K562 (cell line): ENCODE results near the gene NTN1. TPM values are rescaled to one million over a fixed set of nuclear protein-coding genes. Genes with fewer than 3 reads are reported as not detected.

ENCODE experiments used
- ATAC-seq: fragments of 200-7000 bp; cut with Tn5 transposase; 3 replicates; pipeline ENCODE4 v1.9.1; 2020; ENCODE audit warnings: moderate library complexity
- BruUV-seq: library from RNA; stranded (reverse); fragments of 400-500 nt; replicated peaks from 2 replicates; lab custom pipeline; 2021; lab: Mats Ljungman, UMichigan
- CTCF ChIA-PET: fragments of 300-600 bp; formaldehyde crosslinking; extraction: SDS; loops from one replicate; lab custom pipeline; 2021; ENCODE audit warnings: low intra/inter-chr PET ratio; lab: Yijun Ruan, JAX
- POLR2A ChIA-PET: fragments of 300-600, 350-650 bp; sonication (Branson Sonifier 250); formaldehyde crosslinking; extraction: SDS; loops from one replicate; lab custom pipeline; 2021; ENCODE audit warnings: antibody characterized with exemption, inconsistent platforms; lab: Yijun Ruan, JAX
- DNase-seq, 4 experiments: peaks; one replicate each; pipeline versions ENCODE4 v3.0.0 to v3.0.0-alpha.2; 2011 to 2018; ENCODE audit warnings: low spot score in 3 of 4, mixed read lengths in 3 of 4; ENCODE audit errors: extremely low read depth in 1 of 4
- FAIRE-seq: peaks from 2 replicates; lab custom pipeline; 2011; peaks lifted over from hg19 to GRCh38; lab: Jason Lieb, UNC
- H2AFZ ChIP-seq: 2 replicates; pipeline ENCODE4 v1.6.0; 2011; ENCODE audit warnings: low read depth, low read length, control low read depth, inconsistent platforms
- H3K27ac ChIP-seq: fragments of 200-600 bp; 3 replicates; pipeline ENCODE4 v1.8.0; 2011; ENCODE audit warnings: low read depth, mild to moderate bottlenecking, control low read depth, inconsistent platforms, low read length, moderate library complexity, mixed read lengths; ENCODE audit errors: extremely low read depth
- H3K27me3 ChIP-seq, 2 experiments: fragments of 300-600 bp in 1 of 2; 2 replicates in 1 of 2; 3 replicates in 1 of 2; pipeline versions ENCODE4 v1.6.0 to v1.8.0; 2011; ENCODE audit warnings: inconsistent platforms in 2 of 2, low read length in 2 of 2, mild to moderate bottlenecking in 1 of 2, mixed read lengths in 1 of 2, moderate library complexity in 1 of 2; ENCODE audit not compliant: control insufficient read depth in 2 of 2, insufficient read depth in 2 of 2
- H3K36me3 ChIP-seq: fragments of 300-600 bp; 3 replicates; pipeline ENCODE4 v1.8.0; 2011; ENCODE audit warnings: mild to moderate bottlenecking, low read length, inconsistent platforms; ENCODE audit not compliant: control insufficient read depth, insufficient read depth
- H3K4me1 ChIP-seq, 2 experiments: fragments of 200-600 bp in 1 of 2; replicated peaks in 1 of 2; 2 replicates in 1 of 2; 3 replicates in 1 of 2; pipeline versions ENCODE4 v1.5.1 to v1.8.0; 2011; ENCODE audit warnings: inconsistent platforms in 2 of 2, low read length in 2 of 2, mild to moderate bottlenecking in 1 of 2, mixed read lengths in 1 of 2, moderate library complexity in 1 of 2; ENCODE audit not compliant: control insufficient read depth in 2 of 2, insufficient read depth in 2 of 2
- H3K4me2 ChIP-seq: 2 replicates; pipeline ENCODE4 v1.6.1; 2011; ENCODE audit warnings: low read length, control low read depth, inconsistent platforms, mixed read lengths; ENCODE audit not compliant: insufficient read depth
- H3K4me3 ChIP-seq: fragments of 200-600 bp; sonication (generic), shearing (Covaris generic); 2 replicates; pipeline ENCODE4 v1.5.1; 2016; ENCODE audit warnings: control low read depth, inconsistent platforms
- H3K79me2 ChIP-seq: fragments of 200-600 bp; 3 replicates; pipeline ENCODE4 v1.8.0; 2011; ENCODE audit warnings: low read length, inconsistent platforms; ENCODE audit not compliant: control insufficient read depth, insufficient read depth
- H3K9ac ChIP-seq, 2 experiments: 2 replicates each; pipeline versions ENCODE4 v1.6.0 to v1.6.1; 2011; ENCODE audit warnings: low read depth in 2 of 2, low read length in 2 of 2, control low read depth in 1 of 2, inconsistent platforms in 1 of 2, mild to moderate bottlenecking in 1 of 2, mixed read lengths in 1 of 2; ENCODE audit not compliant: insufficient read depth in 1 of 2
- H3K9me1 ChIP-seq: one replicate; pipeline ENCODE4 v1.6.0; 2011; ENCODE audit warnings: inconsistent platforms, mild to moderate bottlenecking, low read length, moderate library complexity; ENCODE audit not compliant: control insufficient read depth, insufficient read depth
- H3K9me3 ChIP-seq: replicated peaks from 2 replicates; pipeline ENCODE4 v1.5.1; 2011; ENCODE audit warnings: low read depth, low read length, inconsistent platforms; ENCODE audit not compliant: control insufficient read depth, insufficient read depth
- H4K20me1 ChIP-seq: replicated peaks from 2 replicates; pipeline ENCODE4 v1.6.1; 2011; ENCODE audit warnings: low read length, inconsistent platforms, mixed read lengths; ENCODE audit not compliant: control insufficient read depth, insufficient read depth
- ARID2 ChIP-seq: fragments of 450-650 bp; IDR thresholded peaks from 2 replicates; pipeline ENCODE4 v1.6.1; 2017; ENCODE audit warnings: antibody characterized with exemption, mild to moderate bottlenecking
- HNRNPLL ChIP-seq: fragments of 200-400 bp; formaldehyde crosslinking; IDR thresholded peaks from 2 replicates; pipeline ENCODE4 v1.6.1; 2017; ENCODE audit warnings: low read length, low read depth, mild to moderate bottlenecking; ENCODE audit not compliant: poor library complexity, severe bottlenecking
- TCF7 ChIP-seq: sonication (generic); IDR thresholded peaks from 2 replicates; pipeline ENCODE4 v1.6.1; 2016; ENCODE audit warnings: antibody characterized with exemption, borderline replicate concordance
- TEAD1 ChIP-seq, 2 experiments: fragments of 450-650 bp in 1 of 2; sonication (generic) in 1 of 2; formaldehyde crosslinking; IDR thresholded peaks; 2 replicates each; pipeline versions ENCODE4 v1.4.0 to v1.8.0; 2020 to 2022; ENCODE audit warnings: mild to moderate bottlenecking in 2 of 2, missing genetic modification reagents in 1 of 2
- ZNF197 ChIP-seq: fragments of 200-800 bp; sonication (Bioruptor generic); IDR thresholded peaks from 2 replicates; pipeline ENCODE4 v1.6.1; 2016; ENCODE audit warnings: low read depth, missing genetic modification characterization, missing compliant biosample characterization
- ZNF347 ChIP-seq: fragments of 450-650 bp; formaldehyde crosslinking; IDR thresholded peaks from 2 replicates; pipeline ENCODE4 v1.4.0; 2020; ENCODE audit warnings: low read depth, mild to moderate bottlenecking, moderate library complexity
- WGBS: fragments of 100-300 bp; shearing (Covaris generic); methylation state at CpG from one replicate; pipeline ENCODE4 v1.1.6; 2016; ENCODE audit warnings: low coverage, mixed read lengths; ENCODE audit not compliant: insufficient coverage; ENCODE audit errors: missing lambda C conversion rate; 5-methylcytosine and 5-hydroxymethylcytosine counted together
- in situ Hi-C: fragments of 300-500 bp; cut with MboI; formaldehyde crosslinking; loops from 4 replicates; pipeline ENCODE4 v1.15.0; 2018; ENCODE audit warnings: inconsistent platforms, mixed read lengths
- intact Hi-C: fragments of 100-400 bp; cut with micrococcal nuclease; formaldehyde crosslinking; loops from 2 replicates; pipeline ENCODE4 v1.14.2; 2022
- polyA plus RNA-seq, 8 experiments: library from polyadenylated mRNA; depleted of rRNA in 4 of 8; stranded (reverse) in 5 of 8; unstranded in 3 of 8; fragments of >200 nt; fragmentation: Nextera tagmentation in 2 of 8; fragmentation: Illumina TruSeq in 1 of 8; extraction: Ambion mirVana in 2 of 8; extraction: Trizol in 1 of 8; gene quantifications; 2 replicates each; pipeline versions ENCODE4 v1.2.1 to v1.2.3, GENCODE V29; 2011 to 2014; ENCODE audit warnings: inconsistent platforms in 1 of 8, missing spikeins in 1 of 8
- total RNA-seq, 7 experiments: library from RNA; depleted of rRNA in 6 of 7; stranded (reverse); fragments of >200 nt in 6 of 7; fragmentation: Illumina TruSeq in 2 of 7; extraction: Trizol in 2 of 7; gene quantifications; 2 replicates each; pipeline versions ENCODE4 v1.2.1 to v1.2.3, GENCODE V29; 2011 to 2021; ENCODE audit warnings: low replicate concordance in 1 of 7
- TF ChIP-seq, protein P1 (sequence below): sonication (generic); formaldehyde crosslinking; IDR thresholded peaks from 2 replicates; pipeline ENCODE4 v1.8.1; 2023; ENCODE audit warnings: missing genetic modification reagents, mild to moderate bottlenecking, borderline replicate concordance
- TF ChIP-seq, protein P2 (sequence below): fragments of 250-450 bp; sonication (Bioruptor Pico); IDR thresholded peaks from 2 replicates; pipeline ENCODE4 v1.4.0; 2020

NTN1 gene
- total and polyA plus RNA-seq, 9 of the 15 experiments (the other 6 are each of a cell fraction or from before 2014, with no cell fraction given), result 0.02 TPM; not detected in 8

DNA sequence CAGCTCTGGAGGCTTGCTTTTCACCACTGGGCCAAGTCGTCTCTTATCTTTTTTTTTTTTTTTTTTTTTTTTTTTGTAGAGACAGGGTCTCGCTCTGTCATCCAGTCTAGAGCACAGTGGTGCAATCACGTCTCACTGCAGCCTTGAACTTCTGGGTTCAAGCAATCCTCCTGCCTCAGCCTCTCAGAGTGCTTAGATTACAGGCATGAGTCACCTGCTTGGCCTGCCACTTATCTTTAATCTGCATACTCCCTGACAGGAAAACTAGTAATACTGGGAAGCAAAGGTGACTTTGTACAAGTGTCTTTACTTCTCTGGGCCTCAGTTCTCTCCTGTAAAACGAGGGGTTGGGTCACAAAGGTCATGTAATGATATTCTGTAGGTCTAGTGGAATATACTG, 15.0 kb downstream of the NTN1 start (continued):
- TF ChIP-seq, protein P1, sequence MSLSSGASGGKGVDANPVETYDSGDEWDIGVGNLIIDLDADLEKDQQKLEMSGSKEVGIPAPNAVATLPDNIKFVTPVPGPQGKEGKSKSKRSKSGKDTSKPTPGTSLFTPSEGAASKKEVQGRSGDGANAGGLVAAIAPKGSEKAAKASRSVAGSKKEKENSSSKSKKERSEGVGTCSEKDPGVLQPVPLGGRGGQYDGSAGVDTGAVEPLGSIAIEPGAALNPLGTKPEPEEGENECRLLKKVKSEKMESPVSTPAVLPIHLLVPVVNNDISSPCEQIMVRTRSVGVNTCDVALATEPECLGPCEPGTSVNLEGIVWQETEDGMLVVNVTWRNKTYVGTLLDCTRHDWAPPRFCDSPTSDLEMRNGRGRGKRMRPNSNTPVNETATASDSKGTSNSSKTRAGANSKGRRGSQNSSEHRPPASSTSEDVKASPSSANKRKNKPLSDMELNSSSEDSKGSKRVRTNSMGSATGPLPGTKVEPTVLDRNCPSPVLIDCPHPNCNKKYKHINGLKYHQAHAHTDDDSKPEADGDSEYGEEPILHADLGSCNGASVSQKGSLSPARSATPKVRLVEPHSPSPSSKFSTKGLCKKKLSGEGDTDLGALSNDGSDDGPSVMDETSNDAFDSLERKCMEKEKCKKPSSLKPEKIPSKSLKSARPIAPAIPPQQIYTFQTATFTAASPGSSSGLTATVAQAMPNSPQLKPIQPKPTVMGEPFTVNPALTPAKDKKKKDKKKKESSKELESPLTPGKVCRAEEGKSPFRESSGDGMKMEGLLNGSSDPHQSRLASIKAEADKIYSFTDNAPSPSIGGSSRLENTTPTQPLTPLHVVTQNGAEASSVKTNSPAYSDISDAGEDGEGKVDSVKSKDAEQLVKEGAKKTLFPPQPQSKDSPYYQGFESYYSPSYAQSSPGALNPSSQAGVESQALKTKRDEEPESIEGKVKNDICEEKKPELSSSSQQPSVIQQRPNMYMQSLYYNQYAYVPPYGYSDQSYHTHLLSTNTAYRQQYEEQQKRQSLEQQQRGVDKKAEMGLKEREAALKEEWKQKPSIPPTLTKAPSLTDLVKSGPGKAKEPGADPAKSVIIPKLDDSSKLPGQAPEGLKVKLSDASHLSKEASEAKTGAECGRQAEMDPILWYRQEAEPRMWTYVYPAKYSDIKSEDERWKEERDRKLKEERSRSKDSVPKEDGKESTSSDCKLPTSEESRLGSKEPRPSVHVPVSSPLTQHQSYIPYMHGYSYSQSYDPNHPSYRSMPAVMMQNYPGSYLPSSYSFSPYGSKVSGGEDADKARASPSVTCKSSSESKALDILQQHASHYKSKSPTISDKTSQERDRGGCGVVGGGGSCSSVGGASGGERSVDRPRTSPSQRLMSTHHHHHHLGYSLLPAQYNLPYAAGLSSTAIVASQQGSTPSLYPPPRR (CRISPR knock-in tag), result no peak

DNA sequence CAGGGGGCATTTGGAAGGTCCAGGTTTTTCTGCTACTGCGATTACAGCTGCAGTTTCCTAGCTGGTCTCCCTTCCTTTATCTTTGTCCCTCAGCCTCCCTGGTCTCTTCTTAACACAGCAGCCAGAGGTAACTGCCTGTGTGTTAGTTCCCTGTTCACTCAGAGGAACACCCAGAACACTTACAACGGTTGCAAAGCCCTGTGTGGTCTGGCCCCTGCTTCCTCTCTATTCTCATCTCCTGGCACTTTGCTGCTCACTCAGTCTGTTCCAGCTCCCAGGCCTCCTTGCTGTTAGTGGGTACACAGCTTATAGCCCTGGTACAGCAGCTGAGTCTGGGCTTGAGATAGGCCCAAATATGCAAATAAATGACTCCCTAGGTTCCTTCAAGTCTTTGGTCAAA, 16.4 kb downstream of the NTN1 start:
- ChIA-PET POLR2A (no interaction called here), CTCF (no interaction called here)
- Histone ChIP-seq H3K9me3 (no peaks in the 10 kb centered on the region), H3K27ac (no peak overlapping the region), H3K27me3 (no peaks in the 10 kb centered on the region; a peak in 1 of 5 replicates), H3K79me2 (no peaks in the 10 kb centered on the region), H3K4me2 (no peak overlapping the region), H3K36me3 (no peaks in the 10 kb centered on the region), H3K9ac (no peak overlapping the region), H3K4me3 (no peak overlapping the region), H3K9me1 (no peaks in the 10 kb centered on the region), H4K20me1 (no peaks in the 10 kb centered on the region), H2AFZ (no peak overlapping the region), H3K4me1 (no peaks in the 10 kb centered on the region)
- no TSS peak for BruUV-seq
- ATAC-seq, result no peak
- in situ Hi-C loops, result no loop called here
- DNase-seq, result no peak
- FAIRE-seq, result no peak
- WGBS, result 10% methylated on average over 2 of the region's 2 CpGs
- intact Hi-C loops, result no loop called here
- no peak for TF ChIP-seq ARID2
- no peak for TF ChIP-seq TEAD1 (CRISPR knock-in tag; IDR thresholded peaks at IDR 0.05)
- no peak for TF ChIP-seq HNRNPLL
- TF ChIP-seq ZNF347, result no peak
- TF ChIP-seq, protein P2, sequence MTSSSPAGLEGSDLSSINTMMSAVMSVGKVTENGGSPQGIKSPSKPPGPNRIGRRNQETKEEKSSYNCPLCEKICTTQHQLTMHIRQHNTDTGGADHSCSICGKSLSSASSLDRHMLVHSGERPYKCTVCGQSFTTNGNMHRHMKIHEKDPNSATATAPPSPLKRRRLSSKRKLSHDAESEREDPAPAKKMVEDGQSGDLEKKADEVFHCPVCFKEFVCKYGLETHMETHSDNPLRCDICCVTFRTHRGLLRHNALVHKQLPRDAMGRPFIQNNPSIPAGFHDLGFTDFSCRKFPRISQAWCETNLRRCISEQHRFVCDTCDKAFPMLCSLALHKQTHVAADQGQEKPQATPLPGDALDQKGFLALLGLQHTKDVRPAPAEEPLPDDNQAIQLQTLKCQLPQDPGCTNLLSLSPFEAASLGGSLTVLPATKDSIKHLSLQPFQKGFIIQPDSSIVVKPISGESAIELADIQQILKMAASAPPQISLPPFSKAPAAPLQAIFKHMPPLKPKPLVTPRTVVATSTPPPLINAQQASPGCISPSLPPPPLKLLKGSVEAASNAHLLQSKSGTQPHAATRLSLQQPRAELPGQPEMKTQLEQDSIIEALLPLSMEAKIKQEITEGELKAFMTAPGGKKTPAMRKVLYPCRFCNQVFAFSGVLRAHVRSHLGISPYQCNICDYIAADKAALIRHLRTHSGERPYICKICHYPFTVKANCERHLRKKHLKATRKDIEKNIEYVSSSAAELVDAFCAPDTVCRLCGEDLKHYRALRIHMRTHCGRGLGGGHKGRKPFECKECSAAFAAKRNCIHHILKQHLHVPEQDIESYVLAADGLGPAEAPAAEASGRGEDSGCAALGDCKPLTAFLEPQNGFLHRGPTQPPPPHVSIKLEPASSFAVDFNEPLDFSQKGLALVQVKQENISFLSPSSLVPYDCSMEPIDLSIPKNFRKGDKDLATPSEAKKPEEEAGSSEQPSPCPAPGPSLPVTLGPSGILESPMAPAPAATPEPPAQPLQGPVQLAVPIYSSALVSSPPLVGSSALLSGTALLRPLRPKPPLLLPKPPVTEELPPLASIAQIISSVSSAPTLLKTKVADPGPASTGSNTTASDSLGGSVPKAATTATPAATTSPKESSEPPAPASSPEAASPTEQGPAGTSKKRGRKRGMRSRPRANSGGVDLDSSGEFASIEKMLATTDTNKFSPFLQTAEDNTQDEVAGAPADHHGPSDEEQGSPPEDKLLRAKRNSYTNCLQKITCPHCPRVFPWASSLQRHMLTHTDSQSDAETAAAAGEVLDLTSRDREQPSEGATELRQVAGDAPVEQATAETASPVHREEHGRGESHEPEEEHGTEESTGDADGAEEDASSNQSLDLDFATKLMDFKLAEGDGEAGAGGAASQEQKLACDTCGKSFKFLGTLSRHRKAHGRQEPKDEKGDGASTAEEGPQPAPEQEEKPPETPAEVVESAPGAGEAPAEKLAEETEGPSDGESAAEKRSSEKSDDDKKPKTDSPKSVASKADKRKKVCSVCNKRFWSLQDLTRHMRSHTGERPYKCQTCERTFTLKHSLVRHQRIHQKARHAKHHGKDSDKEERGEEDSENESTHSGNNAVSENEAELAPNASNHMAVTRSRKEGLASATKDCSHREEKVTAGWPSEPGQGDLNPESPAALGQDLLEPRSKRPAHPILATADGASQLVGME (CRISPR knock-in tag), result no peak
- no peak for TF ChIP-seq ZNF197 (CRISPR knock-in tag)
- TF ChIP-seq TCF7, result no peak
